NCI-H748 treated with DMSO at 0.1 percent for 48 hours (cell line): Measurements from ENCODE around the gene ATP2B2.

Source experiments
- DNase-seq: peaks from one replicate; lab custom pipeline; 2025; lab: John Stamatoyannopoulos, UW

Gene ATP2B2

DNA sequence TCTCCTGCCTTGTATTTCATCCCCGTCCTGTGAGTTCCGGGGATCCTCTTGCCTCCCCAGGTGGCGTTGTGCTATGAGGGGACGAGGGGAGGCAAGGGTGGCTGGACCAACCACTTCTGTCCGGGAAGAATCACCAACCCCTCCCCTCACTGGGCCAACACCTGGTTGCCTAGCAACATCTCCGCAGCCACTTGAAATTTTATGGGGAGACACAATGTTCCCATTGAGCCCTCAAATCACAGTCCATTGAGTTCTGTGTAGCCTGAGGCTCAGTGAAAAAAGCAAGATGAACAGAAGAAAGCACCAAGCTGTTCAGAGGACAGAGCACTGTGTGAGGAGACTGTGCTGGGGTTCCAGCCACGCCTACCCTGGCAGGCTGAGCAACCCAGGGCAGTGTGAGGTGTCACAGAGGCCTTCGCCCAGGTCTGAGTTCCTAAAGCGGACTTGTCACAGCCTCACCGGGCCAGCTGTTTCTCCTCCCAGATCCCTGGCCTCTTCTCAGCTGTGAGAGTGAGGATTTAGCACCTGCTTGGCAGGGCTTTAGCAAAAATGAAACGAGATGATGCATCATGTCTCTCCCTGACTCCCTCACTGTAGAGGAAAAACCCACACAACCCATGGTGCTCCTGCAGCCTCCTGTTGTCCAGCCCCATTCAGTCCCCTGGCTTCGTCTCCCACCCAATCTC is 76.8 kb downstream of the ATP2B2 start:
- no peak for DNase-seq

DNA sequence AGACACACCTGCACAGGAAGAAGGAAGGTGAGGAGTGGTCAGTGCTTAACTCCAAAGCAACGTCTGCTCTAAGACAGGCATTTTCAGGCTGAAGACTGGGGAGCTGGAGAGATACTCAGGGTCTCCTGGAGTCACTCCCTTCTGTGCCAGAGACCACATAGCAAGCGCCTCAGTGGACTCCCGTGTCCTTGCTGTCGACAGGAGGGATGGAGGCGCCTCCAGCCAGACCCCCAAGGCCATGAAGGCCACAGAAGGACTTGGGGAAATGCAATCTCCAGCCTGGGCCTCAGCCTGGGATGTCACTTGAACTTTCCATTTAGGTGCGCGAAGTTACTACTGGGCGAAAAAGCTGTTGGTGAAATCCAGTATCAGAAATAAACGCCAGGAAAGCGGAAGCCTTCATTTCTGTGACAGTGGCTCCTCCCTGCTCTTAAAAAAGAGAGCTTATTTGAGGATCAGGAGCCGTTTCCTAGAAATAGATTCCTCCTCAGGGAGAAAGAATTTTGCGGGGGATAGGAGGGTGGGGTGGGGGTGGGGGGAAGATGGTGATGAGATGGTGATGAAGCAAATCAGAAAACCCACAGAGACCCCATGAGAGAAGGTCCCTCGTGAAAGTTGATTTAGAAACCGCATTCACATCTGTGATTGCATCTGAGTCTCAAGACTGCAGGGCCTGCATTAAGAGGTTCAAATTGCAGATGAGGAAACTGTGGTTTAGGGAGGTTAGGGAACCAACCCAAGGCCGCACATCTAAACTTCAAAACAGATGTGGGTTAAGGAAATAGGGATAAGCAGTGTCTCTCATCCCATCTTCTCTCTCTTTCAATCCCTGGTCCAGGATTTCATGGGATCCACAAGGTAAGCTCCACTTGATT is 78.8 kb downstream of the ATP2B2 start:
- DNase-seq: no peak

- DNase-seq: no peak
These were observed 82.1 kb downstream of the ATP2B2 start for GRCh38 chr3:10423171-10423882.

DNA sequence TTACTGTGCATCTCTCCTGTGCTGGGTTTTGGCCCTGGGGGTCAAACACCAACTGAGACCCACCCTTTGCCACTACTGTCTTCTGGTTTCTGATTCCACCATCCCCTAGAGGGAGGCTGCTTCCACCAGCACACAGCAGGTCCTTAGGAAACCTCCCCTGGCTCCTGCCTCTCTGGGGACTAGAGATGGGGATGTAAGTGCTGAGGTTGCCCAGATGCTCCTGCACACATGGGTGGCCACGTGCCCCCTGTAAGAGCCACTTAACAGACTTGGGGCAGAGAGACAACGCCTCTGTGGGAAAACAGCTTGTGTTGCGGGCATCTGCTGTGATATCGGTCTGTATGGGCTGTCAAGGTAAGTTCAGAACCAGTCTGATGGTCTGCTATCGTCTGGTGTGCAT is 83.4 kb downstream of the ATP2B2 start:
- DNase-seq: no peak

GRCh38 chr3:10420745-10421475 is 84.5 kb downstream of the ATP2B2 start:
- no peak for DNase-seq

GRCh38 chr3:10419637-10420232 is 85.7 kb downstream of the ATP2B2 start:
- no peak for DNase-seq

DNA sequence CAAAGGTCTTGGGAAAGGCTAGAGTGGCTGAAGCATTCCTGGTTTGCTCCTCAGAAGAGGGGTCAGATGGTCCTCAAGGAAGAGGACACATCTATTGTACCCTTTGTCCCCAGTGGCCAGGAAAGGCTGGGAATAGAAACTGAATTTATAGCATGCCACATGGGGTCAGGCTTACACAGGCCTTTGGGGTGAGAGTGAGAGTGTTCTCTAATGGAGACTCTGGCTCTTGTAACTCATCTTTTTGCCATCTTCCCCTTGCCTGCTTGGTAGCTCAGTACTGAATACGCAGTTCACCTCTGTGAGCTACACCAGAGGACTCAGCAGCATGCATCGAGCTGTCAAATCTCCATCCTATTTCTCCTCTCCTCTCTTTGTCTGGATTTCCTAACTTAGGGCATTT is 87.5 kb downstream of the ATP2B2 start:
- no peak for DNase-seq

DNA sequence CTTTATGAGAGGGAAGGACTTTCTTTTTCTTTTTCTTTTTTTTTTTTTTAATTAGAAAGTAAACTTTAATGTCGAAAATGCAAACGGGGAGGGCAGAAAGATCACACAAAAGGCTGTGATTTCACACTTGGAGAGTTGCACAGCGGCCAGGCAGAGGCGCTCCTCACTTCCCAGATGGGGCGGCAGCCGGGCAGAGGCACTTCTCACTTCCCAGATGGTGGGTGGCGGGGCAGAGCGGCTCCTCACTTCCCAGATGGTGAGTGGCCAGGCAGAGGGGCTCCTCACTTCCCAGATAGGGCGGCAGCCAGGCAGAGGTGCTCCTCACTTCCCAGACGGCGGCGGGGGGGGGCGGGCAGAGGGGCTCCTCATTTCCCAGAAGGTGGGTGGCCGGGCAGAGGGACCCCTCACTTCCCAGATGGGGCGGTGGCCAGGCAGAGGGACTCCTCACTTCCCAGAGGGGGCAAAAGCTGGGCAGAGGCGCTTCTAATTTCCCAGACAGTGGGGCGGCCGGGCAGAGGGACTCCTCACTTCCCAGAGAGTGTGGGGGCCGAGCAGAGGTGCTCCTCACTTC is 88.6 kb downstream of the ATP2B2 start:
- DNase-seq: no peak

GRCh38 chr3:10413041-10413440 is 92.3 kb downstream of the ATP2B2 start:
- no peak for DNase-seq

DNA sequence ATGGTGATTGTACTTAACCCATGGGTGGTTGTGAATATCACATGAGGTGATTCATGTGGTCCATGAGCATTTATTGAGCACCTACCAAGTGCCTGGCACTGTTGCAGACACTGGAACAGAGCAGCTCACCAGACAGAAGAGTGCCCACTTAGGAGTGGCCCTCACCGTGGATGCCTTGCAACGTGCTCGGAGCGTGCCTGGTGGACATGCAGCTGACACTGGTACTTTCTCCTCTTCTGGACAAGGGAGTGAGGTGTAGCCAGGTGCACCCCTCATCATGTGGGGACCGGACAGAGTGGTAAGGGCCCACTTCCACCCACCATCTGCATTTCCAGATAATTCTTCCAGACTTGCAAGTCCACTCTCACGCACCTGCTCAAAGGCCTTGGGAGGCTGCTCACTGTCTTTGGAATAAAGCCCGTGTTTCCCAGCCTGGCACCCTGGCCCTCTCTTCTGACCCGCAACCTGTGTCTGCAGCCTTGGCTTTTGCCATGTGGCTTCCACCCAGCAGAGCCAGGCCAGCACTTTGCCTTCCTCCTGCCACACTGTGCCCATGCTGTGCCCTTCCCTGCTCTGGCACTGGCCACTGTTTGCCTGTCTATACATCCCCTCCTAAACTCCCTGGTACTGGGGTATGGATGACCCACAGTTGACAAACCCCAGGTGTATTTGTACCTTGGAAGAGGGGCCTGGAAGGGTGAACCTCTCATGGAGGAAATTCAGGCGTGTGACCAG is 93.6 kb downstream of the ATP2B2 start:
- no peak for DNase-seq

DNA sequence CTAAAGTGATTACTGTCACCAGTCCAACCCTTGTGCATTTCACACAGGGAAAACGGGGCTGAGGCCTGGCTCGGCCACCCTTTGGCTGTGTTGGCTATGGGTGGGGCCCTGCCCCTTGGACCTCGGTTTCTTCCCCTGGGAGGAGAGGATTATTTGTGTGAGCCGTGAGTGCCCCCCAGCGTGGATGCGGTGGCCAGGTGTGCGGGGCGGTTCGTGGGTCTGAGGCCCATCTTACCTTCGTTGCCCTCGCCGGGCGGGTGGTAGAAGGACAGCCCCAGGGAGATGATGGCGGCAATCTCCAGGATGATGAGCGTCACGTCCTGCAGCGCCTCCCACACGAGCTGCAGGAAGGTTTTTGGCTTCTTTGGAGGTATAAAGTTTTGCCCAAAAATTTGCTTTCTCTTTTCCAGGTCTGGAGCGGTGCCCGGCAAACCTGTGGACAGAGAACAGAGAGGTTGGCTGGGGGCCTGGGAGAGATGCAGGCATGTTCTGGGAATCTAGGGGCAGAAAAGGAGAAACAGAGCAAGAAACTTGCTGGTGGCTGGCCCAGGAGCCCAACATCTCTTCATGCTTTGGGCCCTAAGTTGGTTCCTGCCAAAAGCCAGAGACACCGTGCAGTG is 94.9 kb downstream of the ATP2B2 start:
- DNase-seq: no peak

DNA sequence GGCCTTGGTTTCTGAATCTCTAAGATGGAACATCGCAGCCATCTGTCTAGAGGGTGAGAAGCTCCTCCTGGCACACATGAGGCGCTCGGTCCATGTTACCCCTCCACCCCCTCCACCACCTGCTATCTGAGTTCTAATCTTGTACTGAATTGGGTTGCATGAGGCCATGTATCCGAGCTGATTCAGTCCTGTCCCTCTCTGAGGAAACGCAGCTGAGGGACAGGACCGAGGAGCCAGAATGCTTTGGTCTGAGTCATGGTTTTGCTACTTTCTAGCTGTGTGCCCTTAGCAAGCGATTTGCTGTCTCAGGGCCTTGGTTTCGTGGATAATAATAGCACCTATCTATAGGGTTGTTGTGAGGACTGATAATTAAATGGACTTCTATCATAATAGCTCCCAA is 96.7 kb downstream of the ATP2B2 start:
- no peak for DNase-seq

DNA sequence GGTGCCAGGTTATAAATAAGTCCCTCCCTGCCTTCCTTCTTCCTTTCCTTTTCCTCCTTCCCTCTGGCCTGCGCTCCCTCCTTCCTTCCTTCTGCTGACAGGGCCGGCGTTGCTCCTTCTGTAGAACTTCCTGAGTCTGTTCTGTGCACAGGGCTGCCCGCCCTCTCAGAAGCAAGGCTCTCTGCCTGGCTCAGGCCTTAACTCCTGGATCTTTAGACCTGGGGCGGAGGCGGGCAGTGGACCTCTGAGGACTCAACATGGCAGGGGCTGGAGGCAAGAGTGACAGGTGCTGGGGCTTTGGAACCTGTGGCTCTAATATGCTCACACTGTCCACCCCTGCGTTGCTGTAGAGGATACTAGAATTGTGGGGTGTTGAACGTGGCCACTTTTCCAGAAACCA is 98.0 kb downstream of the ATP2B2 start:
- DNase-seq: no peak

GRCh38 chr3:10406414-10406813 is 99.0 kb downstream of the ATP2B2 start:
- DNase-seq: no peak

GRCh38 chr3:10405816-10406215 is 99.6 kb downstream of the ATP2B2 start:
- no peak for DNase-seq

DNA sequence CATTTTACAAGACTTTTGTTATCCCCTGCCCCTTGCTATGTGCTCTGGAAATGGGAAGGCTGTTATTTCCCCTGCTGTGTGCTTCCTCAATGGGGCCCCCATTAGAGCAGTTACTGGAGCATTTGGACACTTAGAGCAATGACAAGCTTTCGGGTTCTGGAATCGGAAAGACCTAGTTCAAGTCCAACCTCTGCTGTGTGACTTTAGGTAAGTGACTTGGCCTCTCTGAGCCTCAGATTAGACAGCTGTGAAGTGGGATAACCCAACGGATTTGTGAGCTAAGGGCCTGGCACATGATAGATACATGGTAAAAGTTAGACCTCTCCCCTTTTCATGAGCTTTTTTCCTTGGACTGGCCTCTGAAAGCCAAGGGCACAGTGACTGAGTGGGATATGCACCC is 100.5 kb downstream of the ATP2B2 start:
- no peak for DNase-seq

DNA sequence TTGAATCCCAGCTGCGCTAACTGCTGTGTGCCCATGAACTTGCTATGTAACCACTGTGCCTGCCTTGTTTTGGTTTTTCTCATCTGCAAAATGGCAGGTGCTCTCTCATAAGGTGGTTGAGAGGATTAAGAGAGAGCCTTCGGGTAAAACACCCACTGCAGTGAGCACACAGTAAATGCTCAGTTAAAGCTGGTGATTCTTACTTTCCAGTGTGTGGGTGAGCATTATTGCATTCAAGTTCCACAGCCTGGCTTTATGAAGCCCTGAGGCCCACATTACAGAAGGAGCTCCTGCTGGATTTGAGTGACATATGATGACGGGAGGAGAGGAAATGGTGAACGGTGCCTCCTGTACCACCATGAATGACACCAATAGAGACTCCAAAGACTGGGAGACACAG is 101.0 kb downstream of the ATP2B2 start:
- DNase-seq: no peak

GRCh38 chr3:10401990-10402761 is 103.2 kb downstream of the ATP2B2 start:
- DNase-seq: no peak

GRCh38 chr3:10400749-10401495 is 104.5 kb downstream of the ATP2B2 start:
- no peak for DNase-seq
